ENCODE data around the gene SMCO4.

Gene SMCO4

DNA sequence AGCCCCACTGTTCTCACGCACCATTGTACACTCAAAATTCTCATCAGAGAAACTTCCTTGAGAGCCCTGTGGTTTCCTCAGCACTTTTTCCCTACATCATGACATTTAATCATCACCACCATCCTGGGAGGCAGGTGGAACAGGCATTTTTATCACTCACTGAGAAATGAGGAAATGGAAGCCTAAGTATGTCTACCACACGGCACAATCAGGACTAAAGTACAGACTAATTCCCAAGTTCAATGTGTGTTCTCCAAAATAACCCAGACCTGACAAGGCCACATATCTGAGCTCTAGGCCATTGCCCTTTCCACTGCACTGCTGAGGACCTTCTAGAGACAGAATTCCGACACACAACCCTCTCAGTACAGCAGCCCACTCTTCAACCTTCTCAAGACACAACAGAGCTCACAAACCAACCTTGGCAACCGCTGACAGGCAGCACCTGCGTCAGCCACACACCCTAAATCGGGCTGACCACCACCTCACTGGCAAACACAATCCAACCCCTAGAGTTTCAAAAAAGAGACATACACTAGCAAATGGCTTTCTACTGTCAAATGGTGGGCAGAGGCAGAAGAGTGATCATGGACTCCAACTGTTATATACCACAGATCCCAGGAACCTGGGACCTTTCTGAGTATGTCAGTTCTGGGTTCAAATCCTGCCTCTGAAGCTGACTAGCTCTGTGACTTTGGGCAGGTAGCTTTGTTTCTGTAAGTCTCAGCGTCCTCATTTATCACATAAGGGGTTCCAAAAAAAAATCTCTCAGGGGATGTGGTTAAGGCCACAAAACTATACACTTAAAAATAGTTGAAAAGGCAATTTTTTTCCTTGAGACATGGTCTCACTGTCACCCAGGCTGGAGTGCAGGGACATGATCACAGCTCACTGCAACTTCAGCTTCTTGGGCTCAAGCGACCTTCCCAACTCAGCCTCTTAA lies 16.3 kb downstream of the SMCO4 start:
- DNase-seq: no peak

DNA sequence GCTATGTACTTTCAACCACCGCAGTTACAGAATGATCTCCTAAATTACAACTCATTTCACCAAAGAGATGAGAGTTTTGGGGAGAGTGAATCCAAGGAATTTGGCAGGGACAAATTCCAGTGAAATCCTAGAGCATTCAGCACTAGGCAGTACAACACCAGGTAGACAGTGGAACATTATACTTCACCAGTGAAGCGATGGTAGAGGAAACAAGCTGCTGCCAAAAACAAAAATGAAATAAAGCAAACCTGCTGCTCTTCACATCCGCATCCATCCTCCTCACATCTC lies 16.9 kb downstream of the SMCO4 start:
- DNase-seq: no peak

DNA sequence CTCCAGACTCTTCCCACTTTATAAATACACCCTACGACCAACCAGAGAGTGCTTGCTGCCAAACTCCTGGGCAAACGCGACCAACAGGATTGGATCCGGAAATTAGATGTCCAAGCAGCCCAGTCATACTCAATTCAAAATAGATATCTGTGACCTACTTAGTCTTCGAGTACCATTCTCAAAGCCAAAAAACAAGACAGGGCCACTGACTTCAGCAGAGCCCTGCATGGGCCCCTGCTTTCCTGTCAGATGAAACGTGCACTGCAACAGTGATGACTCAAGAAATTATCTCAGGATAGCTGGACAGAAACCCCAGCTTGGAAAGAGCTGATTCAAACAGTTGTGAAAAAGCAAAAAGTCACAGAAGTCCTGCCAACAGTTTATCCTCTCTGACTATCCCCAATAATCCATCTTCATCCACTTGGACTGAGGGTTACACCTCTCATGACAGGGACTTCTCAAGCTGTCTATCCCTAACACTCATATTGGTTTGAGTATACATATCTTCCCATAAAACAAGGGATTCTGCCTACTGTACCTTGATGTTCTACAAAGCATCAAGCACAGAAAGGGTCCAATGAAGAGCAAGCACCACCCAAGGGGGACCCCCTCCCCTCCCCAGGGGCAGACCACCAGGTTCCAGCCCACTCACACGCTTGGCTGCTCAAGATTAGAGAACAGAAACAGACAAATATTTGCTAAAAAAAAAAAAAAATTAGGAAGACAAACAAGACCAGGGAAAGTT lies 17.4 kb downstream of the SMCO4 start:
- DNase-seq: no peak

DNA sequence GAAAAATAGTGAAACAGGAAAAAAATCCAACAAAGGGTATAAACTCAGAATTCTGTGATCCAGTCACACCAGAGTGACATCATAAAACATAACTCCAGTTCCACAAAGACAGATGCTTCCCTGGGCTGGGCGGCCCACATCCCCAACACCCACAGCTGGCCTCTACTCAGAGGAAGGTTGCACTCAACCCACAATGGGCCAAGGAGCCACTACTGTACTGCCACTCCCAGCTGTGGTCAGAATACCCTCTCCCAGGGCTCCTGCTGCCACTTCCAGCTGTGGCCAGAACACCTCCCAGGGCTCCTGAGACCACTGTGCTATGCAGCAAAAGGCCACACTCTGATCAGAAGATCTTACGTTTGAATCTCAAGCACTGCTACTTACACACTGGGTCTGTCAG lies 18.3 kb downstream of the SMCO4 start:
- DNase-seq: no peak

DNA sequence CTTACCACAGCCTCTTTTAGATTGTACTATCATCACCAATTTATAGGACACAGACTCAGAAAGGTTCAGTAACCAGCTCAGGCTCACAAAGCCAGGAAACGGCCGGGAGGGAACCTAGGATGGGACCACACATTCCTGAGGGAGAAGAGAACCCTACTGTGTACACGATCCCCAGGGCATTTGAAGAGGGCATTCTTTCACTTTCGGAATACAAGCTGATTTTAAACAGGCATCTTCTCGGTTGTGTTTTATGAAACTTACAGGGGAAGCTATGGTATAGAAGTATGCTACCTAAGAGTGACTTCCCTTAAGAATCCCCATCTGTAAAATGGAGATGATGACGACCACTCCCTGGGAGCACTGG lies 19.0 kb downstream of the SMCO4 start:
- no peak for DNase-seq

DNA sequence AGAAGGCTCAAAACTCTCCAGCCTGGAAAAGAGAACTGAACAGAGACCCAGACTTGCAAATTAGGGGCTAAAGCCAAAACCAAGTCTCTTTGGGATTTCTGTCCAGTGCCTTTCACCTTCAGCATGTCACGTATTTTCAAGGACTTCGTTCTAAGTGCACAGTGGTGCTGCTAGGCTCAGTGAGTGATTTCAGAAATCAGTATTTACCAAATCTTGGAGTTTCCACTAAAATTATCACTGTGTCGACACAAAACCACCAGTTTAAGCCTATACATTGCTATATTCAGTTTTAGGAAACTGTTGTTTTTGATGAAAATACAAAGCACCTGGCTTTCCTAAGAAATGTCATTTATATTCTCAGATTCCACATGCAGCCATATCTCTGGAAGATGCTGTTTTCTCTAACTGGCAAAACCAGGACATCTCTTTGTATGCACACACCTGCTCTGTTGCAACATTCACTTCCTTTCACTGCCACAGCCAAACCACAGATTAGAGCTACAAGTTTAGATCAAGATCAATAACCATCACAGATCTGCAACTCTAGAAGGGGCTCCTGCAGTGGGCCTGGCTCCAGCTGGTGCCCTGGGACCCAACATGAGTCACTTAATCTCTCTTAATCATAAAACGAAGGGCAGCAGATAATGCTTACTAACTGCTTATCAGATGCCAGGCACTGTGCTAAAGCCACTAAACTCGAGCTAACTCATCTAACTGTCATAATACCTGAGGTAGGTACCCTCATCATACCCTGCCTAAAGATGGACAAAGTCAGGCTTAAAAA lies 22.3 kb downstream of the SMCO4 start:
- no peak for DNase-seq

DNA sequence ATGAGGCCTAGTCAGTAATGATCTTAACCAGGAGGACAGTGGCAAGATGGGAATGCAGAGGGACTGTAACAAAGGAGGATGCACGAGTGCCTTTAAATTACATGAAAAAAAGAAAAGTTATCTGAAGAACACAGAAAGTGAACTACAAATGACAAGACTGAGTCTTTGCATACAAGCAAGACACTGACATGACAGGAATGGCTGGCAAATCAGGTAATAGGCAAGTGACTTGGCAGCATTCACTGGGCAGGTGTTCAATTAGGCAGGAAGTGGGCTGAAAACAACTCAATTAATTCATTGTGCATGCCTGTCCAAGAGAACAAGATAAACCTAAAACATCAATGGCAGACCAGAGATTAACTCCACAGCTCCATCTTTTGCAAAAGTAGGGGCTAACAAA lies 24.0 kb downstream of the SMCO4 start:
- DNase-seq: no peak

DNA sequence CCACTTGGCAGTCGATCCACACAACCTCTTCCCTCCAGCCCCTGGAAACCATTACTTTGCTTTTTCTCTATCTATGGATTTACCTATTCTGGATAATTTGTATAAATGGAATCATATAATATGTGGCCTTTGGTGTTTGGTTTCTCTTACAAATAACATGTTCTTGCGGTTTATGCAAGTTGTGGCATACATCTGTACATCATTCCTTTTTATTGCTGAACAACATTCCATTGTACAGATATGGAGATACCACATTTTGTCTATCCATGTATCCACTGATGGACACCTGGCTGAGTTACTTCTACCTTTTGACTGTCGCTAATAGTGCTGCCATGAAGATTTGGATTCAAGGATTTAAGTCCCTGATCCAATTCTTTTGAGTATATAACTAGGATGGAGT lies 25.1 kb downstream of the SMCO4 start:
- DNase-seq: no peak

DNA sequence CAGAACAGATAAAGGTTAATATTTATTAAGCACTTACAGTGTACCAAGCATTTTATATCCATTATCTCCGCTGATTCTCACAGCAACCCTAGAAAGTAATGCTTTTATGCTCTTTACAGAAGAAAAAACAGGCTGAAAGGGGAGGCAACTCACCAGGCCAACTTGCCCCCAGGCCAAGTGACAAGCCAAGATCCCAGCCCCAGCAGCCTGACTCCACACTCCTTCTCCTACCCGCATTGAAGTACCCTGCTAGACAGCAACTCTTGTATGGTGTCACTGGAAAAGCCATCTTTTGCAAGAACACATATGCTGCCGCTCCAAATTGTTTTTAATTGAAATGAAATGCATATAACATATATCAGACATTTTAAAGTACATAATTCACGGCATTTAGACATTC lies 25.6 kb downstream of the SMCO4 start:
- DNase-seq: no peak

DNA sequence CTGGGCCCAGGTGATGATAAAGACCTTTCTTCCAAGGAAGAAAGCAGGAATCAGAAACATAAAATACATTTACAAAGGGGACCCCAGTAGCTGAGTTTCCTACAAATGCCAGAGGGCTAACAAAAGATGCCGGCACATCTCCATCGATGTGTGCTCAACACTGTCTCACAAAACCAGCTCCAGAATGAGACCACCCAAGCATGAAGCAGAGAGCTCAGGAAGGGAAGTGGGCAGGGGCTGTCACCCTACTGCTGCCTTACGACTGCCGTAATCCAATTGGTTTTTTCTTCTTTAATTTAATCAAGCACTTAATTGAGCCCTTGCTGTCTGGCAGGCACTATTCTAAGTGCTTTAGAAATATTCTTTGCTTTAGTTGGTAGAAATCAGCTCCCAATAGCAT lies 26.1 kb downstream of the SMCO4 start:
- DNase-seq: no peak

DNA sequence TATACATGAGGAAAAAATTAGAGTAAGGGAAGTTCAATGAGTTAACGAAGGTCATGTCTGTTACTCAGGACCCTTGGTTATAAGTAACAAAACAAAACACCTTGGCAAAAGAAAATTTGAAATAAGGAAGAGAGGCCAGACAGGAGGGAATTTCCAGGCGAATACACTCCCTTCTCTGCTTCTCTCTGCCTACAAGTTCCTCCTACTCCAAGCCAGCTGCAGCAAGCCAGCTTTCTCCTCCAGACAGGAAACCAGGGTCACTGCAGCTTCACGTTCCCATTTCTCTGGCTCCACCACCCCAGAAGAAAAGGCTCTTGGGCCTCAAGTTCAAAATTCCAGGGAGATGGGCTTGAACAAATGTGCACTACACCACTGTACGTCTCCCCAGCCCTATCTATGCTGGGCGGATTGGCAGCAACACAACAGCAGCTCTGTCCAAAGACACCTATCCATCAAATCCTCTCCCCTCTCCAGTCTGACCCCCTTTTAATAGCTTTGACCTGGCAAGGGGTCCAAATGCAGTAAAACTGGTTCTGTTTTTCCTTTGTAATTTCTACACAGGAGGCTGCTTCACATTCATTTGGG lies 27.7 kb downstream of the SMCO4 start:
- no peak for DNase-seq

DNA sequence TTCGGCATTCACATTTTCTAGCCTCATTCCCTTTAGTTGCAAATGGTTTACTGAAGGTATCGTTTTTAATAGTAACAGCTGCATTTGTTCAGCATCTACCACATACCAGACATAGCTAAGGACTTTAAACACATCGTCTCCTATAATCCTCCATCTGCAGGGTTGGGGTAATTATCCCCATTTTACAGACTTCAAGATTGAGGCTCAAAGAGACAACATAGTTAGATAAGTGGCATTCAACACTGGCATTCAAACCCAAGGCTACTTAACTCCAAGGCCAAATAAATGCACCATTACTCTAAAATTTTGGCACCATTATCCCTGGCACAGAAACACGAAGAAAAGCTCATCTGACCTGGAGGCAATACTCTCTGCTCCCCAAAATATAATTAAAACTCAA lies 28.5 kb downstream of the SMCO4 start:
- DNase-seq: no peak

DNA sequence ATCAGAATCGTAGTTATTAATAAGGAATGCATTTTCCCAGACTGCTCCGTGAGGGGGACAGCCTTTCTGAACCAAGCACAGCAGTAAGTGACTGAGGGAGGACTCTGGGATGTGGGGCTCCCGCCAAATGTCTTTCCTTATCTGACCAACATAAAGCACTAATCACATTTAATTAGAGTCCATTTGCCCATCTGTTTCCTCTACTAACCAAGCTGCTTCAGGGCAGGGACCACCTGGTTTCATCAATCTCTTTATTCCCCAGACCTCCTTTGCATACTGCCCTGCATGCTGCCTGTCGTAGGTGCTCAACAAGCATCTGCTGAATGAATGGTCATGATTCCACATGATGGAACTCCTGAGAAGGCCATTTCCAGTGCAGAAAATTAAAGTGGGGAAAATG lies 29.4 kb downstream of the SMCO4 start:
- no peak for DNase-seq

DNA sequence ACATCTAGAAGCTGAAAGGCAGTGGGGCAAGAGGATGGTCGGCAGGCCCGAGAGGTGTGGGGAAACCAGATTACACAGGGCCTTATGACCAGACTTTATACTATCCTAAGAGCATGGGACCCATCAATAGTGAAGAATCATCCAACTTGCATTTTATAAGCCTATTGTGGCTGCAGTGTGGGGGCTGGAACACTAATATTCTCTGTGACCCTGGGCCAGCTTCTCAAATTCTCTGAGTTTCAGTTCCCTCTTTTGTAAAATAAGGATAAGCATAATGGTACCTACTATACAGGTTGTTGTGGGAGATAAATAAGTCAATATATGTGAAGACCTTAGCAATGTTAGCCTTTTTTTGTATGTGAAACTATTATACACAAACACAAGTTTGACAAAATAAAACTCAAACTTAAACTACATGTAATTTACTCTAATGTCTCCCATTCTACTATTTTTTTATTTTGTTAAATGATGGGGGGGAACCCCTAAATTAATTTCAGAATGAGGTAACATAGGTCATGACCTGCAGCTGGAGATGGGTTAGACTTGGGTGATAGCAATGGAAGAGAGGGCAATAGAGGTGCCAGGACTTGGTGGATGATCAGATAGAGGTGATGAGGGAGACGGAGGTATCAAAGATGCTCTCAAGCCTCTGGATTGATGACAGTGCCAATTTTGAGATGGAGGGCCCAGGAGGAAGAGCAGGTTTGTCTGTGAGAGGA lies 30.1 kb downstream of the SMCO4 start:
- DNase-seq: no peak

DNA sequence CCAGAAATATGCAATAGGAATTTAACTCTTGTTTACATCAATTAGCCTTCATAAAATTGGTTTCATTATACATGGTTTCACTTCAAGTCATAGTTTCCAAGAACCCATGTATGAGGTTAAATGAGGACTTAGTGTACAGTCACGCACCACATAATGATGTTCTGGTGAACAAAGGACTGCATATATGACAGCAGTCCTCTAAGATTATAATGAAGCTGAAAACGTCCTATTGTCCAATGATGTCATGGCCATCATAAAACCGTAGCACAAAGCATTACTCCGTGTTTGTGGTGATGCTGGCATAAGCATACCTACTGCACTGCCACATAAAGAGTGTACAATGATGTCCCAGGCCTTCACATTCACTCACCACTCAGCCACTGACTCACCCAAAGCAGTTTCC lies 31.1 kb downstream of the SMCO4 start:
- DNase-seq: peak in 1 of 2 experiments; percentile 28

DNA sequence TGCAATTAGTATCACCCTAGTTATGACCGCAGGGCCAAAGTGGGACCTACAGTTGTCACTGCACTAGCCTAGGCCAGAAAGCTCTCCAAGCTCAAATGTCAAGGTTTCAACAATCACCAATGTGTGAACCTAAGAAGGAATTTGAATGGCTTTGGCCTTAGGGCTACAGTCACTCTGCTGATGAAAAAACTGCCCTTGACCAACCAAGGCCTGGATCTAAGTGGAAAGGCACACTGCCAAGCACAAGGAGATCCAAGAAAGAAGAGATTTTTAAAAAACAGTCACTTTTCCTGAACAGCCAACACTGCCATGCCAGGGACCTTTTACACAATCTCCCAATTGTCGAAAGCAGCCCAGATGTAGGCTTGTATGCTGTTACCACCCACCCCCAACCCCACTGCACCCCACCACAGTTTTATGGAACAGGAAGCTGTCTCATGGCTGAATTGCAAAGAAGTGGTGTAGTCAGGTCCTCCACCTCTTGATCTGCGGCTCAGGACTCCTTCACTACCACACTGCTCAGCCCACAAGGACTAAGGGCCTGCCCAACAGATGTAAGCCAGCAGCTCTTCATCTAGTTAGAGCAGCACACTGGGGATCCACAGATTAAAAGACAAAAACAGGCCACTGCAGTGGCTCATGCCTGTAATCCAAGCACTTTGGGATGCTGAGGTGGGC lies 32.9 kb downstream of the SMCO4 start:
- no peak for DNase-seq

DNA sequence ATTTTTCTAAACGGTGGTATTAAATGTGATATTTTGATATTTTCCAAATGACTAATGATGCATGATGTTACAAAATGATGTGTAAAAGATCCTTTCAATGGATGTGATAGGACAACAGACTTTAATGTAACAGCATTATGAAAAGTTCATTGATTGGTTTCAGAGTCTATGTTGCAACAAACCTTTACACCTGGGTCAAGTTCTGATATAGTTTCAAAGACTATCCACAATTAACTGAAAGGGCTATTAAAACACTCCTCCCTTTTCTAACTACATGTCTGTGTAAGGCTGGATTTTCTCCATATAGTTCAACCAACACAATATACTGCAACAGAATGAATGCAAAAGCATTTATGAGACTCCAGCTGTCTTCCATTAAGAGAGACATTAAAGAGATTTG lies 35.7 kb downstream of the SMCO4 start:
- no peak for DNase-seq

DNA sequence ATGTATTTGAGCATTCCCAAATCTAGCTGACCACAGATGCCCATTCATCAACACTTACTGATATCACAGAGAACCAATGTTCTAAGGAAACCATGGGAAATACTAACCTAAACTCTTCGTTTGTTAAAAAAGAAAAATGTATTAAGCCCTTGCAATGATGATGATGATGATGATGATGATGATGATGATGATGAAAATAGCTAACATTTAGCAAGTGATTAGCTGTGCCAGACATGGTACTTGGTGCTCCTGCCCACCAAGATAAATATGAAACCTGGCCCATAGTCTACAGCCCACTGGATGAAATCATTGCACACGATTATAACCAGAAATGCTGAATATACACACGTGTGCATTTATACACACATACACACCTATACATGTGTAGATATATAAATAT lies 37.5 kb downstream of the SMCO4 start:
- no peak for DNase-seq

DNA sequence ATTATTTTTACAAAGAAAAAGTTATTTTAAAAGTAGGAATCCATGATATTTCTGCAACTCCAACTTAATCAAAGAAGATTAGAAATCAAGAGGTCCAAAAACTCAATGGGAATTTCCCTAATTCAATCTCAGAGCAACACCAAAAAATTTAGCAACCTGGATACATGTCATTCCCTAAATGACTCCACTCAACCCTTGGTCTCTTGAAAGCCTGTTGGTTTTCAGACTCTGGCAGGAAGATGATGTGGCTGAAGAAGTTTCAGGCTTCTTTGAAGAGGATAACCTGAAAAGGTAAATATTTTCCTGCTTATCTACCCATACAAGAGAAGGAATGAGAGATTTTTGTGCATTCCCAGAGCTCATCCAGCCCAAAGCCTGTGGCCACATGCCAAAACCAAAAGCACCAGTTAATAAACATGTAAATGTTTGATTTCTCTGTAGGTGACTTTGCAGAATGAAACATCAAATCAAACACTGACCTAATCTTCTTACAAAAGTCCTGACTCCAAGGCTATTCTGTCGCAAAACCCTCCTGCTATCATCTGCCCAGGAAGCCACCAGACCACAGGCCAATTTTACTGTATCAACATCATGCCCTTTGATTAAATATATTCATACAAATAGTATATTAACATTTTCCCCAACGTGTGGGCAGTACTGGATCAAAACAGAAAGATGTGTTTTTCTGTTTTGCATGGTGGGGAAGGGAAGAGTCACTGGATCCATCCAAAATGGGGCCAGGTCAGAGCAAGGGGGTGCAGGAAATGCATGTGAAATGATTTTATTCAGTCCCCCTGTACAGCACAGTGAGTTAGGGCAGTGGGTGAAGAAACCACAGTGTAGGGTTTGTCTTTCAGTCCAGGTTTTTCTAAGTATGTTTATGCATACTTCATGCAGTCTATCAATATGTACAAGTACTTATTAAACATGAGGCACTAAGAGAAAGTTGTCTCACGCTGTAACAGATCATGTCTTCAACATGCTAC lies 38.8 kb downstream of the SMCO4 start:
- no peak for DNase-seq

DNA sequence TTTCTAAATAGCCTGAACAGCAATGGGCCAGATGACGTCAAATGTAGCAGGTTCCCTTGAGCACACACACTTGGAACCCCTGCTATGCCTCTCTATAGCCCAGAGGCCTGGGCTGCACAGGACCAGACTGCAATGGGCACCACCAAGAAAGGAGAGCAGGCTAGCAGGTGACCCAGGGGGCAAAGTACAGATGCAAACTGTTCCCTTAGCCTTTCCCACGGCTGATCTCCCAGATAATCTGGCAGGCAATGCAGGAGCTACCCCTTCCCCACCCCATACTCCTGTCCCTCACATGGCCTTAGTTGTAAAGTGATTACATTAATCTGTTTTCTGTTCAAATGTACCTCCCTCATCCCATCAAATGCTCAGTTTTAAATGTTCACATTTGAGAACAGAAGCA lies 41.3 kb downstream of the SMCO4 start:
- no peak for DNase-seq

DNA sequence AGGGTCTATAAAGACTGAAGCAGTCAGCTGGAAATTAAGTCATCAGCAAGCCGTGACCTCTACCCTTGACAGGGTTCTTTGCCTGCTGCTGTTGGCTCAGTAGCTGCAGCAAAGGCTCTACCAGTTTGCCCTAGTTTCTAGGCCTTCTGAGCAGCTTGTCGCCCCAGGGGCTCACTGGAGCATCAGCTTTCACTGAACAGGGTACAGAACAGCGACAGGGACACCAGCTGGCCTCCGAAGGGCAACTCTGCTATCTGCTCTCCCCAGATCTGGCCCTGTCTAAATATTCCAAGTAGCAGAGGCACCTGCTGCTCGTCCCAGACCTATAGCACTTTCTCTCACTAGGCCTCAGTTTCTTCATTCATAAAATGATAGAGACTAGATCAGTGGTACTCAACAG lies 42.4 kb downstream of the SMCO4 start:
- DNase-seq: no peak

All from activated T-cell treated with anti-CD3 and anti-CD28 coated beads, Interleukin-2, amount 50 U/mL, for 48 hours (primary cell).